ENCODE results near the gene CLCA2.

Gene CLCA2

GRCh38 chr1:86502721-86503405 is 78.9 kb downstream of the CLCA2 start:
- Histone ChIP-seq H3K4me2 (ENCODE audit: low read length) (peak overlapping the region; percentile 87), H3K79me2 (ENCODE audit: low read length) (no peaks in the 10 kb centered on the region), H3K4me1 (ENCODE audit: low read length) (peaks cover 15% of the 10 kb centered on the region), H3K36me3 (replicated peaks; ENCODE audit: low read depth, low read length) (no peaks in the 10 kb centered on the region), H2AFZ (ENCODE audit: low read depth, low read length) (peak overlapping the region; percentile 73), H3K9me3 (ENCODE audit: insufficient read depth, low read length) (no peaks in the 10 kb centered on the region), H3K4me3 (ENCODE audit: low read length) (peak overlapping the region; percentile 77), H3K9ac (ENCODE audit: low read length) (peak overlapping the region; percentile 63), H3K27ac (ENCODE audit: low read length) (no peak overlapping the region), H3K27me3 (ENCODE audit: low read depth, low read length) (no peaks in the 10 kb centered on the region), H4K20me1 (ENCODE audit: insufficient read depth, low read length) (no peaks in the 10 kb centered on the region)
- no peak for TF ChIP-seq EZH2phosphoT487 (IDR thresholded peaks at IDR 0.05; ENCODE audit: low read depth)

DNA sequence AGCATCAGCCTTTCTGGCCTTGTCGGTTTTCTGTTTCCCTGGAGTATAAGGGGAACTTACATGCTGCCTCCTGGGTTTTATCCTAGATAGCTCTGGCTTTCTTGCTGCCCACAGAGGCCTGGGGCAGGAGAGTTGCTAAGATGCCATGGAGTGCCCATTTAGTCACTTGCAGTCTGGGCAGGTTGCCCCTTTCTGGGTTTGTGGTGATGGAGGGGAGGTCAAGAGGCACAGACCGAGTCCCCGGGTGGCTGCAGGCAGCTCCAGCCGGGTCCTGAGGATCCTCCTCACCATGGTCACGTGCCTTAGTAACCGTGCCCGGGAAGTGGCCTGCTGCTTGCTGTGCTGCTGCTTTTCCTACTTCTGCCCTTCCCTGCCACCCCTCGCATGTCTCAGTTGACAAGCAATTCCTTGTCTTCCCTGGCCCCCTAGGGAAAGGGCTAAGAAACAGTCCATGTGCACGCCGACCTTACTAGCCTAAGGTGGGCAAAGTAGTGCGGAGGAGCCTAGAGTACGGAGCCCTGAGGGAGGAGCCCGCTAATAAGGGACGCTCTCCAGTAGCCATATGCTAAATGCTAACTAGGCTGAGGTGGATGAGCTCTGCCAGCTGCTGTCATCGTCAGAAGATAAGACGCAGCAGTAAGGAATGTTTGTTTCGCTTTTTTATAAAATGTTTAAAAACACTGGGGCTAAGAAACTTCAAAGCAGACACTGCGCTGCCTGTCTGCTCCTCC is 79.6 kb downstream of the CLCA2 start:
- TF ChIP-seq EZH2phosphoT487 (IDR thresholded peaks at IDR 0.05; ENCODE audit: low read depth) (no peak), CTCF (IDR thresholded peaks at IDR 0.05; ENCODE audit: low read depth, low read length) (no peak)
- Histone ChIP-seq H4K20me1 (ENCODE audit: insufficient read depth, low read length) (no peaks in the 10 kb centered on the region), H3K9ac (ENCODE audit: low read length) (peak overlapping the region; percentile 63), H3K4me3 (ENCODE audit: low read length) (peak overlapping the region; percentile 77), H3K27ac (ENCODE audit: low read length) (no peak overlapping the region), H3K4me2 (ENCODE audit: low read length) (peak overlapping the region; percentile 87), H3K36me3 (replicated peaks; ENCODE audit: low read depth, low read length) (no peaks in the 10 kb centered on the region), H3K4me1 (ENCODE audit: low read length) (peaks cover 15% of the 10 kb centered on the region), H3K9me3 (ENCODE audit: insufficient read depth, low read length) (no peaks in the 10 kb centered on the region), H3K27me3 (ENCODE audit: low read depth, low read length) (no peaks in the 10 kb centered on the region), H2AFZ (ENCODE audit: low read depth, low read length) (peak overlapping the region; percentile 73; the same call in 1 of the 2 replicates), H3K79me2 (ENCODE audit: low read length) (no peaks in the 10 kb centered on the region)

GRCh38 chr1:86504137-86504479 is 80.1 kb downstream of the CLCA2 start:
- Histone ChIP-seq H2AFZ (ENCODE audit: low read depth, low read length) (no peak overlapping the region), H3K4me2 (ENCODE audit: low read length) (no peak overlapping the region), H3K4me3 (ENCODE audit: low read length) (no peak overlapping the region), H3K9me3 (ENCODE audit: insufficient read depth, low read length) (no peaks in the 10 kb centered on the region), H3K36me3 (replicated peaks; ENCODE audit: low read depth, low read length) (no peaks in the 10 kb centered on the region), H3K9ac (ENCODE audit: low read length) (no peak overlapping the region), H3K79me2 (ENCODE audit: low read length) (no peaks in the 10 kb centered on the region), H4K20me1 (ENCODE audit: insufficient read depth, low read length) (no peaks in the 10 kb centered on the region), H3K27me3 (ENCODE audit: low read depth, low read length) (no peaks in the 10 kb centered on the region), H3K4me1 (ENCODE audit: low read length) (peaks cover 11% of the 10 kb centered on the region), H3K27ac (ENCODE audit: low read length) (no peak overlapping the region)
- TF ChIP-seq CTCF (IDR thresholded peaks at IDR 0.05; ENCODE audit: low read depth, low read length) = no peak
- TF ChIP-seq EZH2phosphoT487 (IDR thresholded peaks at IDR 0.05; ENCODE audit: low read depth) = no peak

GRCh38 chr1:86504895-86505563 is 81.1 kb downstream of the CLCA2 start:
- Histone ChIP-seq H3K27me3 (ENCODE audit: low read depth, low read length) (no peaks in the 10 kb centered on the region), H3K9ac (ENCODE audit: low read length) (no peak overlapping the region), H3K9me3 (ENCODE audit: insufficient read depth, low read length) (no peaks in the 10 kb centered on the region), H3K27ac (ENCODE audit: low read length) (no peak overlapping the region), H3K4me1 (ENCODE audit: low read length) (peaks cover 9% of the 10 kb centered on the region), H2AFZ (ENCODE audit: low read depth, low read length) (no peak overlapping the region), H3K4me2 (ENCODE audit: low read length) (no peak overlapping the region), H3K36me3 (replicated peaks; ENCODE audit: low read depth, low read length) (no peaks in the 10 kb centered on the region), H3K4me3 (ENCODE audit: low read length) (no peak overlapping the region), H3K79me2 (ENCODE audit: low read length) (no peaks in the 10 kb centered on the region), H4K20me1 (ENCODE audit: insufficient read depth, low read length) (no peaks in the 10 kb centered on the region)
- TF ChIP-seq CTCF (IDR thresholded peaks at IDR 0.05; ENCODE audit: low read depth, low read length) (no peak), EZH2phosphoT487 (IDR thresholded peaks at IDR 0.05; ENCODE audit: low read depth) (no peak)
